Thoracic aorta (tissue), 2 donors: Measurements from ENCODE around the gene PALD1. TPM values are rescaled to one million over a fixed set of nuclear protein-coding genes. Genes with fewer than 3 reads are reported as not detected.

Experiments
- ATAC-seq: fragments of 150-250 bp; one replicate; pipeline ENCODE4 v1.8.0; 2017; ENCODE audit warnings: low read depth; ENCODE audit not compliant: insufficient number of reproducible peaks, low FRiP score
- DNase-seq: peaks from one replicate; pipeline ENCODE4 v3.0.0-alpha.2; 2020; ENCODE audit warnings: low spot score
- H3K27ac ChIP-seq, 2 donors: fragments of 200-600 bp; sonication (generic); 1 replicate in 1 of 2; 2 replicates in 1 of 2; pipeline ENCODE4 v1.5.1; 2016; ENCODE audit warnings: mild to moderate bottlenecking in 2 of 2, moderate library complexity in 2 of 2
- H3K27me3 ChIP-seq: fragments of 200-600 bp; sonication (generic); replicated peaks from 2 replicates; pipeline ENCODE4 v1.6.0; 2016; ENCODE audit warnings: mild to moderate bottlenecking; ENCODE audit not compliant: insufficient read depth
- H3K36me3 ChIP-seq: fragments of 200-600 bp; sonication (generic); one replicate; pipeline ENCODE4 v1.5.1; 2016
- H3K4me1 ChIP-seq, 2 donors: fragments of 200-600 bp; sonication (generic); 1 replicate in 1 of 2; 2 replicates in 1 of 2; pipeline versions ENCODE4 v1.5.1 to v1.6.0; 2016; ENCODE audit warnings: low read depth in 2 of 2, mild to moderate bottlenecking in 1 of 2; ENCODE audit not compliant: control insufficient read depth in 1 of 2
- H3K4me3 ChIP-seq: fragments of 200-600 bp; sonication (generic); 2 replicates; pipeline ENCODE4 v1.5.1; 2016; ENCODE audit warnings: mild to moderate bottlenecking
- H3K9me3 ChIP-seq: fragments of 200-600 bp; sonication (generic); 2 replicates; pipeline ENCODE4 v1.5.1; 2016
- CTCF ChIP-seq: fragments of 200-600 bp; sonication (generic); IDR thresholded peaks from one replicate; pipeline ENCODE4 v1.5.1; 2019; ENCODE audit warnings: antibody characterized with exemption
- total RNA-seq, 2 donors: library from RNA; depleted of rRNA; stranded (reverse); fragments of >200 nt; gene quantifications; one replicate each; pipeline versions ENCODE4 v1.1.0 to v1.2.3, GENCODE V29; 2016

Gene PALD1
- total RNA-seq, 2 donors from 2014 or later = 19.5 to 19.7 TPM

- DNase-seq (no peak), ATAC-seq (no peak)
- no peaks in the 10 kb centered on the region for H3K4me1 ChIP-seq
- H3K9me3 ChIP-seq = no peaks in the 10 kb centered on the region
- H3K27ac ChIP-seq = no peak overlapping the region
- H3K4me3 ChIP-seq = no peak overlapping the region
- TF ChIP-seq CTCF = no peak
- H3K27me3 ChIP-seq = no peaks in the 10 kb centered on the region
- no peaks in the 10 kb centered on the region for H3K36me3 ChIP-seq
Measured at GRCh38 chr10:70565556-70566514, 87.3 kb downstream of the PALD1 start.

GRCh38 chr10:70566515-70567290 lies 88.1 kb downstream of the PALD1 start:
- Histone ChIP-seq H3K4me3 (no peak overlapping the region), H3K27me3 (no peaks in the 10 kb centered on the region), H3K36me3 (no peaks in the 10 kb centered on the region), H3K4me1 (no peaks in the 10 kb centered on the region), H3K27ac (no peak overlapping the region), H3K9me3 (no peaks in the 10 kb centered on the region)
- no peak for TF ChIP-seq CTCF
- no peak for ATAC-seq
- no peak for DNase-seq

- no peaks in the 10 kb centered on the region for H3K4me1 ChIP-seq
- no peak for TF ChIP-seq CTCF
- no peak for DNase-seq
- no peaks in the 10 kb centered on the region for H3K27me3 ChIP-seq
- H3K27ac ChIP-seq = no peak overlapping the region
- H3K36me3 ChIP-seq = no peaks in the 10 kb centered on the region
- H3K4me3 ChIP-seq = no peak overlapping the region
- no peak for ATAC-seq
- H3K9me3 ChIP-seq = no peaks in the 10 kb centered on the region
Measured at GRCh38 chr10:70567603-70568002, 89.0 kb downstream of the PALD1 start.

- TF ChIP-seq CTCF = no peak
- ATAC-seq = no peak
- H3K36me3 ChIP-seq = no peaks in the 10 kb centered on the region
Measured at GRCh38 chr10:70568113-70568512, 89.5 kb downstream of the PALD1 start.

GRCh38 chr10:70568781-70569495 lies 90.4 kb downstream of the PALD1 start:
- ATAC-seq = no peak
- Histone ChIP-seq H3K36me3 (no peaks in the 10 kb centered on the region), H3K4me3 (no peak overlapping the region), H3K4me1 (no peaks in the 10 kb centered on the region), H3K27me3 (no peaks in the 10 kb centered on the region), H3K9me3 (no peaks in the 10 kb centered on the region), H3K27ac (no peak overlapping the region)
- no peak for DNase-seq
- no peak for TF ChIP-seq CTCF

More at GRCh38 chr10:70568113-70568512, 89.5 kb downstream of the PALD1 start:
- no peak overlapping the region for H3K4me3 ChIP-seq
- DNase-seq = no peak
- H3K27me3 ChIP-seq = no peaks in the 10 kb centered on the region
- no peaks in the 10 kb centered on the region for H3K4me1 ChIP-seq
- no peaks in the 10 kb centered on the region for H3K9me3 ChIP-seq
- no peak overlapping the region for H3K27ac ChIP-seq
